ENCODE data around the gene TTC22. TPM values are rescaled to one million over a fixed set of nuclear protein-coding genes. Genes with fewer than 3 reads are reported as not detected.

The TTC22 gene
- polyA plus RNA-seq, 2 of the 4 experiments (the other 2 are of a cell fraction): not detected

GRCh38 chr1:54838565-54839180 lies 37.5 kb upstream of the TTC22 start:
- ATAC-seq (no peak), FAIRE-seq (no peak), DNase-seq (ENCODE audit: low read depth in 1 of 2, low spot score in 1 of 2) (no peak)
- Histone ChIP-seq H3K4me2 (no peak overlapping the region), H3K4me1 (no peaks in the 10 kb centered on the region), H3K9me3 (no peaks in the 10 kb centered on the region), H3K27ac (no peak overlapping the region), H3K4me3 (no peak overlapping the region)
- ChIA-PET POLR2A (no interaction called here), CTCF (no interaction called here)
- WGBS (ENCODE audit: missing lambda C conversion rate): 59% methylated on average over 5 of the region's 5 CpGs
- TF ChIP-seq HOXB13 (CRISPR knock-in tag; IDR thresholded peaks at IDR 0.05; ENCODE audit: low read depth): no peak
- TF ChIP-seq CTCF (IDR thresholded peaks at IDR 0.05): no peak
- no peak for TF ChIP-seq NR3C1 (IDR thresholded peaks at IDR 0.05)

- ATAC-seq (no peak), FAIRE-seq (no peak), DNase-seq (ENCODE audit: low read depth in 1 of 2, low spot score in 1 of 2) (no peak)
- 42% methylated on average over 5 of the region's 6 CpGs for WGBS (ENCODE audit: missing lambda C conversion rate)
- Histone ChIP-seq H3K4me1 (no peaks in the 10 kb centered on the region), H3K4me3 (no peak overlapping the region), H3K9me3 (no peaks in the 10 kb centered on the region), H3K4me2 (no peak overlapping the region), H3K27ac (no peak overlapping the region)
- TF ChIP-seq JUNB (IDR thresholded peaks at IDR 0.05) (no peak), FOSB (CRISPR knock-in tag; IDR thresholded peaks at IDR 0.05) (no peak), GATA3 (IDR thresholded peaks at IDR 0.05; ENCODE audit: borderline replicate concordance) (no peak), RCOR1 (IDR thresholded peaks at IDR 0.05; ENCODE audit: low read depth, low read length) (no peak), USF2 (IDR thresholded peaks at IDR 0.05) (no peak), MYC (IDR thresholded peaks at IDR 0.05; ENCODE audit: borderline replicate concordance, low read length) (no peak), BCL3 (IDR thresholded peaks at IDR 0.05) (no peak), E2F6 (IDR thresholded peaks at IDR 0.05; ENCODE audit: borderline replicate concordance, low read depth) (no peak), PBX3 (IDR thresholded peaks at IDR 0.05) (no peak), REST (IDR thresholded peaks at IDR 0.05) (no peak), HDAC2 (IDR thresholded peaks at IDR 0.05) (no peak), ZC3H11A (IDR thresholded peaks at IDR 0.05) (no peak), KDM5A (IDR thresholded peaks at IDR 0.05) (no peak), ATOH8 (CRISPR knock-in tag; IDR thresholded peaks at IDR 0.05; ENCODE audit: low read depth) (no peak), FOXS1 (CRISPR knock-in tag; IDR thresholded peaks at IDR 0.05) (no peak)
- ChIA-PET CTCF (no interaction called here), POLR2A (no interaction called here)
These were observed 36.1 kb upstream of the TTC22 start for GRCh38 chr1:54837002-54837853.

Data from A549 (cell line).